CD14-positive monocyte (primary cell): ENCODE measurements around the gene CYP26C1. TPM values are rescaled to one million over a fixed set of nuclear protein-coding genes. Genes with fewer than 3 reads are reported as not detected.

Source experiments
- DNase-seq, 3 donors: peaks; one replicate each; pipeline ENCODE4 v3.0.0-alpha.2; 2011 to 2022
- H2AFZ ChIP-seq: 2 replicates; pipeline ENCODE4 v1.6.0; 2012; ENCODE audit warnings: mild to moderate bottlenecking, low read depth, low read length, inconsistent platforms; ENCODE audit not compliant: insufficient read depth, poor library complexity, severe bottlenecking
- H3K27ac ChIP-seq, 2 donors: 1 replicate in 1 of 2; 2 replicates in 1 of 2; pipeline ENCODE4 v1.5.1; 2012 to 2013; ENCODE audit warnings: low read length in 2 of 2, control low read depth in 1 of 2, inconsistent platforms in 1 of 2, low read depth in 1 of 2, mild to moderate bottlenecking in 1 of 2
- H3K27me3 ChIP-seq, 2 donors: one replicate each; pipeline versions ENCODE4 v1.6.0 to v1.6.1; 2011 to 2013; ENCODE audit warnings: low read length in 2 of 2; ENCODE audit not compliant: control insufficient read depth in 2 of 2, insufficient read depth in 2 of 2
- H3K36me3 ChIP-seq, 2 donors: replicated peaks in 1 of 2; 1 replicate in 1 of 2; 2 replicates in 1 of 2; pipeline versions ENCODE4 v1.5.1 to v1.6.1; 2012 to 2013; ENCODE audit warnings: low read length in 2 of 2, control low read depth in 1 of 2, inconsistent platforms in 1 of 2, mild to moderate bottlenecking in 1 of 2; ENCODE audit not compliant: insufficient read depth in 2 of 2, control insufficient read depth in 1 of 2
- H3K4me1 ChIP-seq, 2 donors: 1 replicate in 1 of 2; 2 replicates in 1 of 2; pipeline versions ENCODE4 v1.5.1 to v1.6.1; 2012 to 2013; ENCODE audit warnings: low read length in 2 of 2, control low read depth in 1 of 2, inconsistent platforms in 1 of 2, mild to moderate bottlenecking in 1 of 2, moderate library complexity in 1 of 2; ENCODE audit not compliant: insufficient read depth in 2 of 2, control insufficient read depth in 1 of 2
- H3K4me2 ChIP-seq: replicated peaks from 2 replicates; pipeline ENCODE3; 2012; ENCODE audit warnings: low read length, moderate library complexity, mild to moderate bottlenecking; ENCODE audit not compliant: poor library complexity, severe bottlenecking; ENCODE audit errors: extremely low read depth
- H3K4me3 ChIP-seq, 3 experiments: fragments of 200-600 bp in 1 of 3; sonication (generic) in 1 of 3; replicated peaks in 1 of 3; 1 replicate in 2 of 3; 2 replicates in 1 of 3; pipeline ENCODE4 v1.5.1; 2011 to 2013; ENCODE audit warnings: low read length in 3 of 3, mild to moderate bottlenecking in 3 of 3, control low read depth in 2 of 3, low read depth in 2 of 3, inconsistent platforms in 1 of 3, moderate library complexity in 1 of 3
- H3K79me2 ChIP-seq: 2 replicates; pipeline ENCODE4 v1.6.0; 2012; ENCODE audit warnings: mild to moderate bottlenecking, control low read depth, inconsistent platforms, low read length, moderate library complexity; ENCODE audit not compliant: insufficient read depth
- H3K9ac ChIP-seq: 2 replicates; pipeline ENCODE4 v1.6.0; 2017; ENCODE audit warnings: low read length, mild to moderate bottlenecking; ENCODE audit not compliant: insufficient read depth, poor library complexity, severe bottlenecking
- H3K9me3 ChIP-seq, 2 donors: replicated peaks in 1 of 2; 1 replicate in 1 of 2; 2 replicates in 1 of 2; pipeline versions ENCODE4 v1.5.1 to v1.6.1; 2012 to 2013; ENCODE audit warnings: low read length in 2 of 2, control low read depth in 1 of 2; ENCODE audit not compliant: control insufficient read depth in 1 of 2, insufficient read depth in 1 of 2
- H4K20me1 ChIP-seq: 2 replicates; pipeline ENCODE4 v1.6.0; 2012; ENCODE audit warnings: mild to moderate bottlenecking, low read length, control low read depth, moderate library complexity; ENCODE audit not compliant: insufficient read depth
- H3K27ac Mint-ChIP-seq, 7 donors: one replicate each; pipeline ENCODE4 v1.8.0; 2020; ENCODE audit warnings: mild to moderate bottlenecking in 7 of 7, mixed read lengths in 7 of 7, moderate library complexity in 6 of 7, inconsistent platforms in 2 of 7
- H3K27me3 Mint-ChIP-seq, 3 donors: one replicate each; pipeline ENCODE4 v1.8.0; 2021 to 2022; ENCODE audit warnings: low read depth in 3 of 3, mild to moderate bottlenecking in 3 of 3, mixed read lengths in 3 of 3, moderate library complexity in 3 of 3, inconsistent platforms in 1 of 3
- H3K36me3 Mint-ChIP-seq, 2 donors: one replicate each; pipeline ENCODE4 v1.8.0; 2020; ENCODE audit warnings: mixed read lengths in 2 of 2, inconsistent platforms in 1 of 2, mild to moderate bottlenecking in 1 of 2
- H3K4me1 Mint-ChIP-seq: one replicate; pipeline ENCODE4 v1.8.0; 2020; ENCODE audit warnings: mild to moderate bottlenecking, mixed read lengths
- H3K4me3 Mint-ChIP-seq, 2 donors: one replicate each; pipeline ENCODE4 v1.8.0; 2020; ENCODE audit warnings: mild to moderate bottlenecking in 2 of 2, mixed read lengths in 2 of 2, moderate library complexity in 1 of 2
- H3K9me3 Mint-ChIP-seq, 7 donors: one replicate each; pipeline ENCODE4 v1.8.0; 2020 to 2022; ENCODE audit warnings: mixed read lengths in 7 of 7, mild to moderate bottlenecking in 6 of 7, moderate library complexity in 6 of 7, inconsistent platforms in 2 of 7
- WGBS: methylation state at CpG from one replicate; pipeline ENCODE4 v1.1.5; 2013; ENCODE audit warnings: missing lambda C conversion rate; ENCODE audit not compliant: insufficient coverage; 5-methylcytosine and 5-hydroxymethylcytosine counted together
- intact Hi-C, 2 donors: fragments of 100-400 bp; cut with micrococcal nuclease; formaldehyde crosslinking; loops; one replicate each; pipeline versions ENCODE4 v1.15.0 to v1.15.1; 2023
- polyA plus RNA-seq, 3 donors: library from polyadenylated mRNA; depleted of rRNA in 1 of 3; unstranded in 2 of 3; stranded (reverse) in 1 of 3; fragments of 300-500 nt in 2 of 3; fragments of >200 nt in 1 of 3; fragmentation: Illumina TruSeq in 2 of 3; gene quantifications; 1 replicate in 2 of 3; 2 replicates in 1 of 3; pipeline ENCODE4 v1.2.3, GENCODE V29; 2012 to 2021
- TF ChIP-seq, protein P1 (sequence below): fragments of 200-600 bp; IDR thresholded peaks from one replicate; pipeline ENCODE4 v1.8.0; 2022; ENCODE audit warnings: antibody characterized with exemption, mild to moderate bottlenecking

The CYP26C1 gene
- polyA plus RNA-seq, 3 donors = not detected

DNA sequence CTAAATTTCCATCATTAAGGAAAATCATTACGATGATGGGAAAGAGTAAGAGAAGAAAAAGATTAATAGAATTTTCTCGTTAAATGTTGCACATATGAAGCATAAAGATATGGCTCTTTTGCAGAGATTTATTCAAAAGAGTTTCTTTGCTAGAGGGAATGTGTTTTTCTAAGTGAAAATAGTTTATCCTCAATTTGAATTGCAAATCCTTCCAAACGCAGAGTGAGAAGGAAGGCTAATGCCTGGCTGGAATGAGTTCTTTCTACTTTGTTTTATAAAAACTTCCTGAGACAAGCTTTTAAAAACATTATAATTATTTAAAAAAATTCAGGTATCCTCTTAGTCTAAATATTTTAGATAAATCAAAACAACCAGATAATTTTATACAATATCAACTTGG, 27.2 kb downstream of the CYP26C1 start:
- peaks cover under 1 to 9% (median 7%) of the 10 kb centered on the region in 3 donors for H3K27me3 Mint-ChIP-seq
- Histone ChIP-seq H4K20me1 (no peaks in the 10 kb centered on the region), H3K9me3 (no peaks in the 10 kb centered on the region), H3K9ac (no peak overlapping the region), H3K27ac (no peak overlapping the region), H3K4me1 (no peaks in the 10 kb centered on the region), H2AFZ (no peak overlapping the region), H3K27me3 (peaks cover 0 to 3% of the 10 kb centered on the region in 2 donors), H3K79me2 (no peaks in the 10 kb centered on the region), H3K36me3 (no peaks in the 10 kb centered on the region), H3K4me2 (no peak overlapping the region), H3K4me3 (no peak overlapping the region)
- intact Hi-C loops = no loop called here
- no peaks in the 10 kb centered on the region for H3K9me3 Mint-ChIP-seq
- no peak overlapping the region for H3K27ac Mint-ChIP-seq
- 100% methylated on average over 1 of the region's 3 CpGs for WGBS
- TF ChIP-seq, protein P1, sequence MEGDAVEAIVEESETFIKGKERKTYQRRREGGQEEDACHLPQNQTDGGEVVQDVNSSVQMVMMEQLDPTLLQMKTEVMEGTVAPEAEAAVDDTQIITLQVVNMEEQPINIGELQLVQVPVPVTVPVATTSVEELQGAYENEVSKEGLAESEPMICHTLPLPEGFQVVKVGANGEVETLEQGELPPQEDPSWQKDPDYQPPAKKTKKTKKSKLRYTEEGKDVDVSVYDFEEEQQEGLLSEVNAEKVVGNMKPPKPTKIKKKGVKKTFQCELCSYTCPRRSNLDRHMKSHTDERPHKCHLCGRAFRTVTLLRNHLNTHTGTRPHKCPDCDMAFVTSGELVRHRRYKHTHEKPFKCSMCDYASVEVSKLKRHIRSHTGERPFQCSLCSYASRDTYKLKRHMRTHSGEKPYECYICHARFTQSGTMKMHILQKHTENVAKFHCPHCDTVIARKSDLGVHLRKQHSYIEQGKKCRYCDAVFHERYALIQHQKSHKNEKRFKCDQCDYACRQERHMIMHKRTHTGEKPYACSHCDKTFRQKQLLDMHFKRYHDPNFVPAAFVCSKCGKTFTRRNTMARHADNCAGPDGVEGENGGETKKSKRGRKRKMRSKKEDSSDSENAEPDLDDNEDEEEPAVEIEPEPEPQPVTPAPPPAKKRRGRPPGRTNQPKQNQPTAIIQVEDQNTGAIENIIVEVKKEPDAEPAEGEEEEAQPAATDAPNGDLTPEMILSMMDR = no peak
- no peak overlapping the region for H3K4me3 Mint-ChIP-seq
- DNase-seq = no peak
- no peaks in the 10 kb centered on the region for H3K36me3 Mint-ChIP-seq
- peaks cover 9% of the 10 kb centered on the region for H3K4me1 Mint-ChIP-seq

DNA sequence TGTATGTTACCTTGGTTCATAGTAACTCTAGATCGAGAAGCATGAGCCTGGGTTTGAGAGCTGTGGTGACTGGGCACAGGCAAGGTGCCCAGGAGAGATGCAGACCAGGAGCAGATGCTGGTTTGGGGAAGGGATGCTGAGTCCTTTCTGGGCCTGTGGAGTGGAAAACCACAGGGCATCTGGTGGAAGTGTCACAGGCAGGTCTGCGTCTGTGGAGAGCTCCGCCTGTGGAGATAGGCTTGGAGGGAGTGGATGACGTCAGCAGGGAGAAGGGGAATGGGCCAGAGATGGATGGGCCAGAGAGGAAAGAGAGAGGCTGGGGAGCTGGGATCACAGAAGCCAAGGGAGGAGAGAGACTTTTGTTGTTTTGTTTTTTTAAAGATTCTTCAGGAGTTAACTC, 27.9 kb downstream of the CYP26C1 start:
- no peak overlapping the region for H3K4me3 Mint-ChIP-seq
- TF ChIP-seq, protein P1 = no peak

More for the DNA sequence above, 27.9 kb downstream of the CYP26C1 start:
- H3K9me3 ChIP-seq = no peaks in the 10 kb centered on the region
- no peak overlapping the region for H3K4me2 ChIP-seq
- no peak overlapping the region for H3K27ac ChIP-seq
- peaks cover 9% of the 10 kb centered on the region for H3K4me1 Mint-ChIP-seq
- no peaks in the 10 kb centered on the region for H4K20me1 ChIP-seq
- H3K4me1 ChIP-seq = no peaks in the 10 kb centered on the region
- no peaks in the 10 kb centered on the region for H3K36me3 ChIP-seq
- H3K79me2 ChIP-seq = no peaks in the 10 kb centered on the region
- H3K4me3 ChIP-seq = no peak overlapping the region
- no peaks in the 10 kb centered on the region for H3K9me3 Mint-ChIP-seq
- no peaks in the 10 kb centered on the region for H3K27me3 ChIP-seq
- H3K27me3 Mint-ChIP-seq = peaks cover 6 to 9% (median 7%) of the 10 kb centered on the region in 3 donors
- no peak overlapping the region for H3K27ac Mint-ChIP-seq
- DNase-seq = no peak
- no peak overlapping the region for H3K9ac ChIP-seq
- H3K36me3 Mint-ChIP-seq = no peaks in the 10 kb centered on the region
- H2AFZ ChIP-seq = no peak overlapping the region
- intact Hi-C loops = no loop called here
- WGBS = 79% methylated on average over 3 of the region's 4 CpGs
